ENCODE data around the gene SPNS2. TPM values are rescaled to one million over a fixed set of nuclear protein-coding genes. Genes with fewer than 3 reads are reported as not detected.

The SPNS2 gene
- total RNA-seq, 1 donor from 2014 or later = 73.0 TPM

DNA sequence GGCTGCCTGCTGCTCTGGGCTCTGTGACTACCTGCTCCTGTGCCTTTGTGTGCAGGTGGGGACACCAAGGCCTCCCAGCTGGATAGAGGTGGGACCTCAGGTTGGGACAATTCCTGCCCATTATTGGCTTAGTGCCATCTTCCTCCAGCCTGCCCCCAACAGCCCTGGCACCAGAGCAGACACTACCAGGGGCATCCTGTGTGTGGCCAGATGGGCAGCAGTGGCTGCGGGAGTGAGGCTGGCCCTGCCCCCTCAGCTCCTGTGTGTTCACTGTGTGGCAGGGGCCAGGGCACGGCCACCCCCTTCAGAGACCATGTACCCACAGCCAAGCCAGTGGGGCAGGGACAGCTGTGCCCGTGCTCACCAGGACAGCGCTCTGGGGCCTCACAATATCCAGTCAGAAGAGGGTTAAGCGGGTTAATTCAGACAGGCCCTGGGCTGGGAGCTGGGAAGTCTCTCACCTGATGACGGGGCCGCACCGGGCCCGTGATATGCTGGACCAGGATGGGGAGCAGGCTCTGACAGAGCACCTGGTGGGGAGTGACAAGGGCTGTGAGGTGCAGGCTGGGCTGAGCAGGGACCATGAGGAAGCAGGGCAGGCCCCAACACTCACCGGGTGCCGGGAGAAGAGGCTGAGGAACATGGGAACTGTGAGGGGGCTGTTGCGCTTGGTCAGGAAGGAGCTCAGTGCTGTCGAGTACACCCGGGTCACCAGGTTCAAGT is 43.5 kb downstream of the SPNS2 start:
- no peak overlapping the region for H3K4me3 Mint-ChIP-seq (ENCODE audit: unreplicated experiment)
- H3K27ac Mint-ChIP-seq (ENCODE audit: unreplicated experiment) = peak overlapping the region; percentile 55
- no peaks in the 10 kb centered on the region for H3K27me3 Mint-ChIP-seq (ENCODE audit: unreplicated experiment)
- peaks cover 1% of the 10 kb centered on the region for H3K9me3 Mint-ChIP-seq (ENCODE audit: unreplicated experiment)
- TF ChIP-seq, protein P1, sequence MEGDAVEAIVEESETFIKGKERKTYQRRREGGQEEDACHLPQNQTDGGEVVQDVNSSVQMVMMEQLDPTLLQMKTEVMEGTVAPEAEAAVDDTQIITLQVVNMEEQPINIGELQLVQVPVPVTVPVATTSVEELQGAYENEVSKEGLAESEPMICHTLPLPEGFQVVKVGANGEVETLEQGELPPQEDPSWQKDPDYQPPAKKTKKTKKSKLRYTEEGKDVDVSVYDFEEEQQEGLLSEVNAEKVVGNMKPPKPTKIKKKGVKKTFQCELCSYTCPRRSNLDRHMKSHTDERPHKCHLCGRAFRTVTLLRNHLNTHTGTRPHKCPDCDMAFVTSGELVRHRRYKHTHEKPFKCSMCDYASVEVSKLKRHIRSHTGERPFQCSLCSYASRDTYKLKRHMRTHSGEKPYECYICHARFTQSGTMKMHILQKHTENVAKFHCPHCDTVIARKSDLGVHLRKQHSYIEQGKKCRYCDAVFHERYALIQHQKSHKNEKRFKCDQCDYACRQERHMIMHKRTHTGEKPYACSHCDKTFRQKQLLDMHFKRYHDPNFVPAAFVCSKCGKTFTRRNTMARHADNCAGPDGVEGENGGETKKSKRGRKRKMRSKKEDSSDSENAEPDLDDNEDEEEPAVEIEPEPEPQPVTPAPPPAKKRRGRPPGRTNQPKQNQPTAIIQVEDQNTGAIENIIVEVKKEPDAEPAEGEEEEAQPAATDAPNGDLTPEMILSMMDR (IDR thresholded peaks at IDR 0.05; ENCODE audit: partially characterized antibody, unreplicated experiment) = no peak
- no peak for DNase-seq
- H3K4me1 Mint-ChIP-seq (ENCODE audit: low read depth, unreplicated experiment) = peaks cover 3% of the 10 kb centered on the region
- no peaks in the 10 kb centered on the region for H3K36me3 Mint-ChIP-seq (ENCODE audit: unreplicated experiment)

GRCh38 chr17:4542726-4543191 is 44.1 kb downstream of the SPNS2 start:
- Mint-ChIP-seq H3K27ac (ENCODE audit: unreplicated experiment) (no peak overlapping the region), H3K27me3 (ENCODE audit: unreplicated experiment) (no peaks in the 10 kb centered on the region), H3K36me3 (ENCODE audit: unreplicated experiment) (no peaks in the 10 kb centered on the region), H3K4me3 (ENCODE audit: unreplicated experiment) (no peak overlapping the region), H3K4me1 (ENCODE audit: low read depth, unreplicated experiment) (peaks cover 3% of the 10 kb centered on the region), H3K9me3 (ENCODE audit: unreplicated experiment) (no peaks in the 10 kb centered on the region)
- TF ChIP-seq, protein P1 (IDR thresholded peaks at IDR 0.05; ENCODE audit: partially characterized antibody, unreplicated experiment) = no peak
- DNase-seq = no peak

- no peaks in the 10 kb centered on the region for H3K27me3 Mint-ChIP-seq (ENCODE audit: unreplicated experiment)
- H3K9me3 Mint-ChIP-seq (ENCODE audit: unreplicated experiment) = no peaks in the 10 kb centered on the region
- H3K4me1 Mint-ChIP-seq (ENCODE audit: low read depth, unreplicated experiment) = peaks cover 3% of the 10 kb centered on the region
- TF ChIP-seq, protein P1 (IDR thresholded peaks at IDR 0.05; ENCODE audit: partially characterized antibody, unreplicated experiment) = no peak
- no peak overlapping the region for H3K4me3 Mint-ChIP-seq (ENCODE audit: unreplicated experiment)
- no peaks in the 10 kb centered on the region for H3K36me3 Mint-ChIP-seq (ENCODE audit: unreplicated experiment)
- H3K27ac Mint-ChIP-seq (ENCODE audit: unreplicated experiment) = no peak overlapping the region
- no peak for DNase-seq
Measured at GRCh38 chr17:4543557-4544026, 44.9 kb downstream of the SPNS2 start.

- Mint-ChIP-seq H3K27ac (ENCODE audit: unreplicated experiment) (no peak overlapping the region), H3K27me3 (ENCODE audit: unreplicated experiment) (no peaks in the 10 kb centered on the region), H3K36me3 (ENCODE audit: unreplicated experiment) (no peaks in the 10 kb centered on the region), H3K9me3 (ENCODE audit: unreplicated experiment) (no peaks in the 10 kb centered on the region), H3K4me1 (ENCODE audit: low read depth, unreplicated experiment) (peaks cover 3% of the 10 kb centered on the region), H3K4me3 (ENCODE audit: unreplicated experiment) (no peak overlapping the region)
- DNase-seq = no peak
- TF ChIP-seq, protein P1 (IDR thresholded peaks at IDR 0.05; ENCODE audit: partially characterized antibody, unreplicated experiment) = no peak
Measured at GRCh38 chr17:4544135-4544950, 45.7 kb downstream of the SPNS2 start.

DNA sequence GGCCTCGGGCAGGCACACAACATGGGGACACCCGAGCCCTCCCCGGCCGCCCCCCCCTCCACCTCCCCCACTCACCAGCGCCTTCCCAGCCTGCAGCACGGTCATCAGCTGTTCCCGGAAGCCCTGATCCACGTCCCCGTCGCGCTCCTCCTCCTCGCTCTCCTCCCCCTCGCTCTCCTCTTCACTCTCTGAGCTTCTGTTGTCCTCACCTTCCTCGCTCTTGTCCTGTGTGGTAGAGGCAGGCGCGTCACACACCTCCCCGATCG is 46.2 kb downstream of the SPNS2 start:
- Mint-ChIP-seq H3K4me1 (ENCODE audit: low read depth, unreplicated experiment) (peaks cover 3% of the 10 kb centered on the region), H3K36me3 (ENCODE audit: unreplicated experiment) (no peaks in the 10 kb centered on the region), H3K4me3 (ENCODE audit: unreplicated experiment) (no peak overlapping the region), H3K27me3 (ENCODE audit: unreplicated experiment) (no peaks in the 10 kb centered on the region), H3K27ac (ENCODE audit: unreplicated experiment) (no peak overlapping the region), H3K9me3 (ENCODE audit: unreplicated experiment) (no peaks in the 10 kb centered on the region)
- TF ChIP-seq, protein P1 (IDR thresholded peaks at IDR 0.05; ENCODE audit: partially characterized antibody, unreplicated experiment) = no peak
- DNase-seq = no peak

Data from glutamatergic neuron (in vitro differentiated cells).